NCI-H345 (cell line): ENCODE measurements around the gene SLC5A3.

Experiments
- DNase-seq: peaks from one replicate; lab custom pipeline; 2025; lab: John Stamatoyannopoulos, UW

The SLC5A3 gene

DNA sequence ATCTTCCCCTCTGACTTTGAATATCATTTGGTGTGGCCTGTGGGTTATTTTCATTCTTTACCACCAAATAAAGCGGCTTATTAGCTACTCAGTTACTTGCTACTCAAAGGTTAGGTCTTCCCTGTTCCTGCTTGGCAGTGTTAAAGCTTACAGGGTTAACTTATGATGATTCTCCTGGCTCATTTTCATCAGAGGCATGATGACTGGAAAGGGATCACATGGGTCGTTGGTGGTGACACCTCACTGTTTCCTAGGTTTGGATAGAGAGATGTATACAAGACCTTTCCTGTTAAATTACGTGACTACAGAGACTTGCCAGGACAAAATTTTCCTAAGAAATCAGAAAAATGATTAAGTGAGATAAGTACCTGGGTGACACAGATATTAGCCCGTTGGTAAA is 27.4 kb downstream of the SLC5A3 start:
- no peak for DNase-seq

DNA sequence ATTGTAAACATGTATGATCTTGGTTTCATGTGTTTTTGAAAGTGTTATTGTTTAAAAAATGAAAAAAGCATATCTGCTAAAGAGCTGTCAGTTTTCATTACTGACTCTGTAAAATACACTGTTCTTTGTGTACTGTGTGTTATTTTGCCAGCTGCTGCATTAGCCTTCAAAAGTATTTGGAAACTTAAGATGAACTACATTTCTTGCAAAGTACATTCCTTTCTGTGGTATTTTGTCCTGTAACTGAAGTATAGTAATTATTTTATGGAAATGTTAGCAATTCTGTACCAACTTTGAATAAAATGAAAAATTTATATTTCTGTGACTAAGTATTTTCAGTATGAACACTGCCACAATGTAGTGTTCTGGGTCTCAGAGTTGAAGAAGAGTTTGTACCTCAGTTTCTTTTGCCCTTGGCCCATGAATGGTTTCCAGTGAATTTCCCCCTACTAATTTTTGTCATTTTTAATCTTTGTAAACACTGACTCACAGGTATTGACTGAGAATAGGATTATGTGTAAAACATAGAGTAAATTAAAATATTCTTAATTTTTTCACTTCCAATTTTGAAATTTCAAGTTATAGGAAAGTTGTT is 32.7 kb downstream of the SLC5A3 start:
- DNase-seq = no peak

- DNase-seq = no peak
Measured at GRCh38 chr21:34107606-34108005, 34.2 kb downstream of the SLC5A3 start.

DNA sequence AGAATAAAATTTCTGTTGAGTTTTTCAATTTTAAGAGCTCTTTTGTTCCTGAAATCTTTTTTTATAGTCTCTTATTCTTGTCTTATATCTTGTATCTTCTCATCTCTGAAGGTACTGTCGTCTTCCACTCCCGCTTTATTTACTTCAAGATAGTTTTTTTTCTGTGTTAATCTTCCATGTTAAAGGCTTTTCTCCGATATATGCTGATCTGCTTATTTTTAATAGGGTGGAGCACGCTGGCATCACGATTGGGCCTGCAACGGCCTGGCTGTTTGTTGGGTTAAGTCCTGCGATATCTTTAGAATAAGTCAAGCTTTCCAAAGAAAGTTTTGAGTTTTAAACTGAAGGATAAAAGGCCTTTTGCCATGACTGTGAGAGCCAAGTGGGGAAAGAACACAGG is 35.7 kb downstream of the SLC5A3 start:
- no peak for DNase-seq

DNA sequence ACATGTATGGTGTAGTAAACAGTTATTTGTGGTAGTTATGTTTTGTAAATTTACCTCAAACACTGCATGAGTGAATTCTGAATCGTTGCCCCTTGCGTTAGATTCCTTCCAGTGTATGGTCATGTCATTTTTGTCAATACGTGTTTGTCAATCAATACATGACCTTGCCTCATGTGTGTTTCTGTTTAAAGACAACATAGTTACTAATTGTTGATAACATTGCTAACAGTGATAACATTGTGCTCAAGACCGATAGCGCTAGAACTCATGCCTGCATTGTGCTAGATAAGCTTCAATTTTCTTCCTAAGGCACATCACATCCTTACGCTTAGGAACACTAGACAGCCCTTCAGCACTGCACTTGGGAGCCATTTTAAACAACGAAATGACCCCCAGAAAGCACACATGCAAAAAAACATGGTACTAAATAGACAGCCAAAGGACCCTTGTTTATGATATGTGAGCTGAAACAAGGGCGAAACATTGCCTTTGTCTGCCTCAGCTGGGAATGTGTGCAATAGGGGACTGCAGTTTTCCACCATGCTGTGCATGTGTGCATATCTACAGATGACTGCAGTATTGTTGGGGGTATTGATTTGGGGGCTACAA is 37.3 kb downstream of the SLC5A3 start:
- DNase-seq = no peak

DNA sequence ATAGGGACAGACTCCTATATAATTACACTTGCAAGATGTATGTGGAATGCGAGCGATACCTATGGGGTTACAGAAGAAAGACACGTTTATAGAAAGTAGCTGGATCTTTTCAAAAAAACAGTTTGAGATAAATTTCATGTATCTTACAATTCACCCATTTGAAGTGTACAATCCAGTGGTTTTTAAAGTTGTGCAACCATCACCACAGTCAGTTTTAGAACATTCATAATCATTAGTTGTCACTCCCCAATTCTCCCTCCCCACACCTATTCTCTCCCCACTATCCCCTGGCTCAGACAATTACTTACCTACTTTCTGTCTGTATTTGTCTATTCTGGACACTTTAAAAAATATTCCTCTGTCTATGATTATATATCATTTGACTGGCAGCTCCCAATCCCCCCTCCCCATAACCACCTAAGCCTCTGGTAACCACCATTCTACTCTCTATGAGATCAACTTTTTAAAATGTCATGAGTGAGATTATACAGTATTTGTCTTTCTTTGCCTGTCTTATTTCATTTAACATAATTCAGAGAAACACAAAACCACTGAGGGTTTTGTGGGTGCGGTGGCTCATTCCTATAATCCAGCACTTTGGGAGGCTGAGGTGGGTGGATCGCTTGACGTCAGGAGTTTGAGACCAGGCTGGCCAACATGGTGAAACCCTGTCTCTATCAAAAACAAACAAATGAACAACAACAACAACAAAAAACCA is 39.1 kb downstream of the SLC5A3 start:
- no peak for DNase-seq

DNA sequence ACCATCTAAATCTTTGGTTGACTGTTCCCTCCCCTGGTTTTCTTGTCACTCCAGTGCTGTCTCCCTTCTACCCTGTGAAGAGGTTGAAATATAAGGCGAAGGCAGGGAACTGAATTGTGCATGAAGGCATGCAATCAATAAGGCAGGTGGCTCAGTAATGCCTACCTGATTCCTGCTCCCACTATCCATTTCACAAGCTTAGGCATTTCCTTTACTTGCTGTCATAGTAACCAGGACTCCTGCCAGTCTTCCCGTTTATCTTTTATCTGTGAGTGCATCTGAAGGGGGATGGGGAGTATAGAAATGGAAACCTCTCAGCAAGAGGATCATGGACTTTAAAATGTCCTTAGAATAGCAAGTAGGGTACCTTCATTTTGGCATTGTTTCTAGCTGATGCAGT is 40.5 kb downstream of the SLC5A3 start:
- DNase-seq = no peak

DNA sequence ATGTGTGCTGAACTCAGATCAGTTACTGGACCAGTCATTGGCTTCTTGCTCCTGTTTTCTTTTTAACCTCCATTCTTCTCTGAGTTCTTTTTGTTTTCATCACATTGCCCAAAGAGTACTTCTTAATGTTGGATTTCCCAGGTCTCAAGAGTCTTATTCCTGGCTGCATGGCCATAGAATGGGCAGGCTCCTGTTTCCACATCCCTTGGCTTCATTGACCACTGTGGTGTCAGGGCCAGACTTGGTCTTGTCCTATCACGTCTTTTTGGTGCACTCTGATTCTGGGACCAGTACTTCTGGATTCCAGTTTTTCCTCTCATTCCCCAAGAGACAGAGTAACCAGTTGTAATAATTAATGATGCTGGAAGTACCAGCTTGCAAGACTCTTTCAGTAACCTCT is 41.8 kb downstream of the SLC5A3 start:
- DNase-seq = no peak

DNA sequence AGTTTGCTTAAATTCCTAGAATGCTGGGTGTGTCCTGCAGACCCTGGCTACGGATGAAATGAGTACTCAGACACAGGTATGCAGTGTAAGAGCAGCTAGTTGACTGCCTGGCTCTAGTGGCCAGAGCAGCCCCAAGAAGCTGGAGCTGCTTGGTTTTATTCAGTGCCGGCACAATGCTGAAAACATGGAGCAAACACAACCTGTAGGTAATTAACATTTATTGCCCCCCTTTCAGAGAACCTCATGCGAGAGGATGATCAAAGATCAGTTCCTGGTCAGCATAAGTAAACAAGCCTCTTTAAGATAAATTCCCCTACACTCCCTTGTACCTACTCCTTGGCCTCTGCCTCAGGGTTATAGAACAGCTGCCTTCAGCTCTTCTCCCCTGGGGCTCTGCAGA is 43.2 kb downstream of the SLC5A3 start:
- no peak for DNase-seq

DNA sequence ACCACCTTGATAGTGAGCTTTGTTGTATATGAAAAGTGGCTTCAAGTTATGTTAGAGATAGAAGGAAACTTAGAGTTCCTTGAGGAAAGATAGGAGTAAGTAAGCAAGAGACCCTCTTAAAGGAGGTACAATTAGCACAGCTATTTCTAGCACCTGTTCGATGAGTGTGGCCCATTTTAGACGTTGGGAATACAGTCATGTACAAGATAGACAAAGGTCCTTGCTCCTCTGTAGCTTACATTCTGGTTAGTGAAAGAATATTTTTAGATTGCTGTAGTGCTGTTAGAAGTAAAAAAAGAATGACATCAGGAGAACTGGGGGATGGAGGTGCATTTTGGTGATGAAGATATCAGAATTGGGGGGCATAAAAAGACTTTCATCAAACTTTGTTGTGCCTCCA is 47.5 kb downstream of the SLC5A3 start:
- DNase-seq = no peak

DNA sequence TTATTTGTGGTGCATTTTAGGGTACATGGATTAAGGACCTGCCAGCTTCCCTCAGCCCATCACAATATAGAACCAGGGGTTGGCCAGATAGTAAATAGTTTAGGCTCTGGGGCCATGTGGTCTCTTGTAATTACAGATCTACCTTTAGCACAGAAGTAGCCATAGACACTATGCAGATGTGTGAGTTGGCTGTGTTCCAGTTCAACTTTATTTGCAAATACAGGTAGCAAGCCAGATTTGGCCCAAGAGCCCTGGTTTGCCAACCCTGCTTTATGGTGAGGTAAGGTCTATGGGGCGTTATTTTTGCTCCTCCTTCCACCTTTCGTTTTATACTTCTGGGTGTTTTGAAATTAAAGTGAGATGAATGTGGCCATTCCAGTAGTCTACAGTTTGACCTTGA is 48.7 kb downstream of the SLC5A3 start:
- peak; percentile 35 for DNase-seq
